ENCODE data around the gene TMEM54.

DNA sequence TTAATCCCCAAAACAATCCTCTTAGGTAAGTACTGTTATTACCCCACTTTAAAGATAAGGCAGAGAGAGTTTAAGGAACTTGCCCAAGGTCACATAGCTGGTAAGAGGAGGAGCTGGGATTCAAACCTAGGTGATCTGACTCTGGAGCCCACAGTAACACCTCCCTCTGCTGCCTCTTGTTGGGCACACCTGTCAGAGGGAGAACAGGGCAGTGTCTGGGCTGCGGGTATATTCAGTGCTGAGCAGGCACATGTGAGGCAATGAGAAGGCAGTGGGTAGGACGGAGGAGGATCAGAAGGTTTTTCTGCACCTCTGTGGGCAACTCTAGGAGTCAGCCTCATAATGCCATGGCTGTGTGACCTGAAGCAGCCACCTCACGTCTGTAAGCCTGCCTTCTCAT lies 13.1 kb downstream of the TMEM54 start:
- TF ChIP-seq EZH2 (IDR thresholded peaks at IDR 0.05; ENCODE audit: borderline replicate concordance) (no peak), EZH2phosphoT487 (IDR thresholded peaks at IDR 0.05; ENCODE audit: low read depth, severe bottlenecking, unreplicated experiment) (no peak)
- TF ChIP-seq, protein P1, sequence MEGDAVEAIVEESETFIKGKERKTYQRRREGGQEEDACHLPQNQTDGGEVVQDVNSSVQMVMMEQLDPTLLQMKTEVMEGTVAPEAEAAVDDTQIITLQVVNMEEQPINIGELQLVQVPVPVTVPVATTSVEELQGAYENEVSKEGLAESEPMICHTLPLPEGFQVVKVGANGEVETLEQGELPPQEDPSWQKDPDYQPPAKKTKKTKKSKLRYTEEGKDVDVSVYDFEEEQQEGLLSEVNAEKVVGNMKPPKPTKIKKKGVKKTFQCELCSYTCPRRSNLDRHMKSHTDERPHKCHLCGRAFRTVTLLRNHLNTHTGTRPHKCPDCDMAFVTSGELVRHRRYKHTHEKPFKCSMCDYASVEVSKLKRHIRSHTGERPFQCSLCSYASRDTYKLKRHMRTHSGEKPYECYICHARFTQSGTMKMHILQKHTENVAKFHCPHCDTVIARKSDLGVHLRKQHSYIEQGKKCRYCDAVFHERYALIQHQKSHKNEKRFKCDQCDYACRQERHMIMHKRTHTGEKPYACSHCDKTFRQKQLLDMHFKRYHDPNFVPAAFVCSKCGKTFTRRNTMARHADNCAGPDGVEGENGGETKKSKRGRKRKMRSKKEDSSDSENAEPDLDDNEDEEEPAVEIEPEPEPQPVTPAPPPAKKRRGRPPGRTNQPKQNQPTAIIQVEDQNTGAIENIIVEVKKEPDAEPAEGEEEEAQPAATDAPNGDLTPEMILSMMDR (IDR thresholded peaks at IDR 0.05; ENCODE audit: poor library complexity), result no peak
